Left kidney (tissue), 2 donors: ENCODE data around the gene THADA. TPM values are rescaled to one million over a fixed set of nuclear protein-coding genes. Genes with fewer than 3 reads are reported as not detected.

ENCODE experiments used
- DNase-seq: peaks from one replicate; pipeline ENCODE4 v3.0.0-alpha.2; 2013
- polyA plus RNA-seq: library from polyadenylated mRNA; unstranded; fragments of 120-200 nt; gene quantifications from one replicate; pipeline ENCODE4 v1.2.1, GENCODE V29; 2013; ENCODE audit not compliant: insufficient read length

THADA gene
- polyA plus RNA-seq, 1 donor = 41.7 TPM

GRCh38 chr2:43278564-43279220 lies 317.1 kb downstream of the THADA start:
- DNase-seq = no peak

GRCh38 chr2:43276962-43277391 lies 318.9 kb downstream of the THADA start:
- no peak for DNase-seq

- no peak for DNase-seq
Measured at GRCh38 chr2:43276266-43276941, 319.4 kb downstream of the THADA start.

GRCh38 chr2:43274721-43275120 lies 321.1 kb downstream of the THADA start:
- no peak for DNase-seq

GRCh38 chr2:43274055-43274454 lies 321.8 kb downstream of the THADA start:
- no peak for DNase-seq

DNA sequence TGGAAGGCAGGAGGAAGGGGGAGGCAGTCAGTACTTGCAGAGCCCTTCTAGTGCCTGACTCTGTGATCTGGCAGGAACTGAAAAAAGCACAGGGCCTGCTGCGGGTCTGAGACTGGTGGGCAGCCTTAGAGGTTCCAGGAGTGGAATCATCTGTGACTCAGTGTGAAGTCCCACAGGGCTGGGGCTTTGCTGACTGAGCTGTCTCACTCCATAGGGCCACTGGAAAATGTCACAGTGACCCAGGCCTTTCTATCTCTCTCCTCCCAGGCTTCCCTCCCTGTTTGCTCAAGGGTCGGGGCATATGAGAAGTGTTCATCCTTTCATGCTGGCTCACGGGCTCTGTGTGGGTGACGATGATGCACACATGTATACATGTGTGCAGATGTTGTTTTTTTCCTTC lies 322.3 kb downstream of the THADA start:
- no peak for DNase-seq

DNA sequence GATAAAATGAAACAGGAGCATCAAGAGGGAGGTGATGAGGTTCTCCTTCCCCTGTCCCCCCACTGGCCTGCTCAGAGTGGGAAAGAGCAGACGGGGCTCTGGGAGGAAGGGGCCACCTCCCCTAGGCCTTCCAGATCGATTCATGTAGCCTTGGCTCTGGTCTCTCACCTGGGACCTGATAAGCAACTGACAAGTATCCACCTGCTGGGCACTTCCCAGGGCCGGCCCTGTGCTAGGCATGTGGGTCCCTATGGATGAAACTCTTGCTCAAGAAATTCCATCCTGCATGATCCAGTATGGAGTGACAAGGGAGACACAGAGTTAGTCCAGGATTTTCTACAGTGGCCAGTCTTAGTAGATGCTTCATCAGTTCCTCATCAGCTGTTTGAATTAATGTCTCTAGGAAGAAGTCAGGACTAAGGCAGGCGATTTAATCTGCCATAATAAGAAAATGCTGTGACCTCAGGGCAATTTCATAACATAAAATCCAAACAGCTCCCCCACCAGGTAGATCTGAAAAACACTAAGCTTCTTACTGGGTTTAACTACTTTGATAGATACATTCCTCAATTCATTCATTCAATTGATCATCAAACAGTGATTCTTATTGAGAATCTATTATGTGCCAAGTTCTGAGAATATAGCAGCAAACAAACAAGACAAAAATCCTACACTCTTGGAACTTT lies 324.8 kb downstream of the THADA start:
- no peak for DNase-seq

DNA sequence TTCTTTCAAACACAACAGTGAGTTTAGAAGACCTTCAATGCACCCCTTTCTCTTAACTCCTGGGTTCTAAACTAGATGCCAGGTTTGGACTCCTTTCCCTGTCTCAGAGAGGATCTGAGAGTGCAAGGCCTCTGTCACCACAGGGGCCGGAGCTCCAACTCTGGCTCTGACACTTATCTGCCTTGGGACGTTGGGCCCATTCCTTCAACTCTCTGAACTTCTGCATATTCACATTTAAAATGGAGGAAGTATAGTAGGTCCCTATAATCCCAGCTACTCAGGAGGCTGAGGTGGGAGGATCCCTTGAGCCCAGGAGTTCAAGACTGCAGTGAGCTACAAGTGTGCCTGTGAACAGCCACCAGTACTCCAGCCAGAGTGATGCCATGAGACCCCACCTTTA lies 325.4 kb downstream of the THADA start:
- DNase-seq = no peak

- DNase-seq = no peak
Measured at GRCh38 chr2:43269706-43270105, 326.1 kb downstream of the THADA start.

- no peak for DNase-seq
Measured at GRCh38 chr2:43269074-43269572, 326.7 kb downstream of the THADA start.

- DNase-seq = no peak
Measured at GRCh38 chr2:43268066-43268953, 327.5 kb downstream of the THADA start.

- no peak for DNase-seq
Measured at GRCh38 chr2:43267381-43267780, 328.5 kb downstream of the THADA start.

DNA sequence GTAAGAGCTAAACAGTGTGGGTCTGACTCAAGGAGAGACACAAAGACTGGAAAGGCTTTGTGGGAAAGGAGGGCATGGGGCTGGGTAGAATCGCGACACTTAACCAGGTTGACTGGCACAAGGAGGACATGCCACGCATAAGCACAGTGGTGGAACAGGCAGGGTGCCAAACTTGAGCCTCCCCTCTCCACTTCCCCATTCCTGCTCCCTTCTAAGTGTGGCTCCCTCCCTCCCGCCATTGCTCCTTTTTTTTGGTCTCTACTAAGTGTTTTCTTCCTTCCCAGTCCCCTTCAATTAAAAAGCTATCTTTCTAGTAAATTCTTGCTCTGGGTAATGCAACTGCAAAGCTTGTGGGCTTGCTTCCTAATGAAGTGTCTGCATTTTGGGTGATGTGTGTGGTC lies 329.1 kb downstream of the THADA start:
- no peak for DNase-seq

- DNase-seq = peak; percentile 55
Measured at GRCh38 chr2:43265421-43265820, 330.4 kb downstream of the THADA start.

- DNase-seq = no peak
Measured at GRCh38 chr2:43265001-43265400, 330.8 kb downstream of the THADA start.

DNA sequence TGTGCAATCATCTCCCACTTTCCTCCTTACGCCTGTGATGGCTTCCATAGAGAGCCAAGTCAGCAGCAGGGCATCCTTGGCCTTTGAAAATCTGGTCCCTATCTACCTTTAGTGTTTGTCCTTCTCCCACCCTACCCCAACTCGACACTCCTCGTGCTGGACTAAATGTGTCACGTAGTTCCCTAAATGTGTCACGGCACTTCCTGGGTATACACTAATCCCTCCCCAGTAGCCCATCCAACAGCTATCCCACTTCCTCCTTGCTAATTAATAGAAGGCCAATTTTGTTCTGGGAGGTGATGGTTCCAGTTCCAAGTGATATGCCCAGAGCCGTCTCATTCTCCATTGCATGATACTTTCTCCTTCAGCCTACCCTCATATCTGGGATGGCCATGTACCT lies 332.9 kb downstream of the THADA start:
- DNase-seq = no peak

- DNase-seq = no peak
Measured at GRCh38 chr2:43262239-43262638, 333.6 kb downstream of the THADA start.

DNA sequence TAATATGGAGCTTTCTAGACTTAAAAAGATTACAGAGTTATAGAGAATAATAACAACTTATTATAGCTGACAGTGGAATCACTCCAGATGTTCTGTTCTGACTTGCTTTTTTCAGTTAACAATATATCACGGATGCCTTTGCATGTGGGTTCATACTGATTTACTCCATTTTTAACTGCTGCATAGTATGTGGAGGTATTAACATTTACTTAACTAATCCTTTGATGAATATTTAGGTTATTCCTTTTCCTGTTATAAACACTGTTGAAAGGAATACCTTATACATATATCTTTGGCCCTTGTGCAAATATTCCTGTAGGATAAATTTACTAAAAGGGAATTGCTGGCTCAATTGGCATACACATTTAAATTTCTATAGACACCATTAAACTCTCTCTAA lies 336.3 kb downstream of the THADA start:
- no peak for DNase-seq

DNA sequence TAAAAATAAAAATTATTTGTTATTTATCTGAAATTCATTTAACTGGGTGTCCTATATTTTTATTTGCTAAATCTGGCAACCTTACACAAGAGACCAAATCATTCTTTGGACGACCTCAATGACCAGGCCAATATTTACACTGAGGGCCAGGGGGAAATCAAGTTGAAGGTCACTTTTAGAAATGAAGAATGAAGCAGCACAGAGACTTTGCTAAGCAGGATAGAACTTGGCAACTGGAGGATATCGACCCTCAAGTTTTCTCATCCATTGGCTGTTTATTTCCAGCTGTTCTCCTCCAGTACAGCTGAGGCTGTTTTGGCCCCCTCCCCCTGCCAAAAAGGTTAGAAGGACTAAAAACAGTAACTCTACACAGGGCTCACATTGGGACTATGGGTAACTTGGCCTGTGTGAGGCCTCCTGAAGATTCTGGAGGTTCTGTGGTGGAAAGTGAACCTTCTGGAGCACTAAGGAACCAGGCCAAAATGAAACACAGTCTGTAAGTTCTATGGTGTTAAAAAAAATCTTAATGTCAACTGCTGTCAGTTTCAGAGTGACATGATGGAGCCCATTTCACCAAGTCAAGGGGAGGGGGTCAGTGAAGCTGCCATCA lies 337.2 kb downstream of the THADA start:
- DNase-seq = no peak

- DNase-seq = no peak
Measured at GRCh38 chr2:43255296-43255910, 340.4 kb downstream of the THADA start.

GRCh38 chr2:43254331-43254730 lies 341.5 kb downstream of the THADA start:
- no peak for DNase-seq
